Stimulated activated CD8-positive, alpha-beta memory T cell treated with anti-CD3 and anti-CD28 coated beads, Interleukin-12 subunit alpha, Interleukin-12 subunit beta, amount 100 ng/mL, for 24 hours (primary cell): ENCODE results near the gene MEF2D.
A peak's percentile ranks its signal among the peaks of the same experiment; 100 is the strongest.

Experiments used
- DNase-seq: peaks from one replicate; pipeline ENCODE4 v3.0.0-alpha.2; 2020; ENCODE audit errors: extremely low read depth

The MEF2D gene

GRCh38 chr1:156468693-156469345, 31.8 kb downstream of the MEF2D start:
- no peak for DNase-seq

GRCh38 chr1:156467906-156468305, 32.7 kb downstream of the MEF2D start:
- no peak for DNase-seq

- DNase-seq, result no peak
These were observed 33.2 kb downstream of the MEF2D start for GRCh38 chr1:156467385-156467784.

- no peak for DNase-seq
These were observed 34.7 kb downstream of the MEF2D start for GRCh38 chr1:156465747-156466365.

GRCh38 chr1:156464825-156465452, 35.6 kb downstream of the MEF2D start:
- DNase-seq, result no peak

GRCh38 chr1:156464335-156464734, 36.2 kb downstream of the MEF2D start:
- no peak for DNase-seq

GRCh38 chr1:156463874-156464273, 36.7 kb downstream of the MEF2D start:
- DNase-seq, result no peak

- DNase-seq, result no peak
These were observed 37.4 kb downstream of the MEF2D start for GRCh38 chr1:156462954-156463795.

- no peak for DNase-seq
These were observed 38.6 kb downstream of the MEF2D start for GRCh38 chr1:156461781-156462647.

- no peak for DNase-seq
These were observed 39.5 kb downstream of the MEF2D start for GRCh38 chr1:156461109-156461508.

- DNase-seq, result no peak
These were observed 40.0 kb downstream of the MEF2D start for GRCh38 chr1:156460525-156460924.

- no peak for DNase-seq
These were observed 42.4 kb downstream of the MEF2D start for GRCh38 chr1:156458181-156458503.

- peak; percentile 92 for DNase-seq
These were observed 43.7 kb downstream of the MEF2D start for GRCh38 chr1:156456625-156457465.

- no peak for DNase-seq
These were observed 45.2 kb downstream of the MEF2D start for GRCh38 chr1:156455362-156455761.

- no peak for DNase-seq
These were observed 47.7 kb downstream of the MEF2D start for GRCh38 chr1:156452907-156453306.

GRCh38 chr1:156451505-156452160, 48.9 kb downstream of the MEF2D start:
- no peak for DNase-seq

- DNase-seq, result no peak
These were observed 52.2 kb downstream of the MEF2D start for GRCh38 chr1:156448134-156448967.

- peak; percentile 57 for DNase-seq
These were observed 54.7 kb downstream of the MEF2D start for GRCh38 chr1:156445789-156446263.

- DNase-seq, result no peak
These were observed 56.1 kb downstream of the MEF2D start for GRCh38 chr1:156444407-156445001.
